B cell (primary cell): ENCODE measurements around the gene MPP4. TPM values are rescaled to one million over a fixed set of nuclear protein-coding genes. Genes with fewer than 3 reads are reported as not detected.

Experiments
- ATAC-seq: fragments of 200-7000 bp; cut with Tn5 transposase; one replicate; pipeline ENCODE4 v1.10.0; 2021; ENCODE audit warnings: low read depth, mild to moderate bottlenecking, moderate number of reproducible peaks, moderate library complexity
- CTCF ChIA-PET: fragments of 350-600 bp; sonication (Branson Sonifier 250); formaldehyde crosslinking; loops from one replicate; lab custom pipeline; 2021; ENCODE audit warnings: antibody characterized with exemption, inconsistent platforms; lab: Charles Lee
- POLR2A ChIA-PET: fragments of 350-600 bp; sonication (Branson Sonifier 250); formaldehyde crosslinking; loops from one replicate; lab custom pipeline; 2021; ENCODE audit warnings: antibody characterized with exemption; lab: Charles Lee
- DNase-seq: peaks from one replicate; pipeline ENCODE4 v3.0.0; 2013
- H2AFZ ChIP-seq: 2 replicates; pipeline ENCODE4 v1.6.1; 2012; ENCODE audit warnings: mild to moderate bottlenecking, low read depth, low read length; ENCODE audit not compliant: insufficient read depth, poor library complexity, severe bottlenecking
- H3K27ac ChIP-seq, 2 donors: 1 replicate in 1 of 2; 2 replicates in 1 of 2; pipeline ENCODE4 v1.5.1; 2012 to 2013; ENCODE audit warnings: low read length in 2 of 2, mild to moderate bottlenecking in 2 of 2, moderate library complexity in 1 of 2
- H3K27me3 ChIP-seq, 4 experiments: fragments of 200-600 bp in 1 of 4; sonication (generic) in 1 of 4; replicated peaks in 1 of 4; 1 replicate in 2 of 4; 2 replicates in 2 of 4; pipeline versions ENCODE4 v1.6.1 to v1.7.0; 2013 to 2016; ENCODE audit warnings: low read length in 3 of 4, mild to moderate bottlenecking in 2 of 4, mixed read lengths in 1 of 4, moderate library complexity in 1 of 4; ENCODE audit not compliant: insufficient read depth in 4 of 4, control insufficient read depth in 3 of 4; ENCODE audit errors: control extremely low read depth in 1 of 4
- H3K36me3 ChIP-seq, 2 experiments: replicated peaks in 1 of 2; 1 replicate in 1 of 2; 2 replicates in 1 of 2; pipeline versions ENCODE4 v1.6.1 to v1.7.1; 2013; ENCODE audit warnings: low read length in 1 of 2; ENCODE audit not compliant: insufficient read depth in 2 of 2, control insufficient read depth in 1 of 2; ENCODE audit errors: control extremely low read depth in 1 of 2, extremely low read depth in 1 of 2
- H3K4me1 ChIP-seq, 2 donors: fragments of 200-600 bp in 1 of 2; sonication (generic) in 1 of 2; 1 replicate in 1 of 2; 2 replicates in 1 of 2; pipeline versions ENCODE4 v1.5.1 to v1.6.1; 2013 to 2017; ENCODE audit warnings: low read length in 2 of 2; ENCODE audit not compliant: control insufficient read depth in 2 of 2, insufficient read depth in 2 of 2
- H3K4me2 ChIP-seq: replicated peaks from 2 replicates; pipeline ENCODE3; 2012; ENCODE audit warnings: mild to moderate bottlenecking, low read depth, low read length; ENCODE audit not compliant: poor library complexity, severe bottlenecking
- H3K4me3 ChIP-seq, 5 experiments: fragments of 200-600 bp in 1 of 5; sonication (generic) in 1 of 5; 1 replicate in 3 of 5; 2 replicates in 2 of 5; pipeline versions ENCODE4 v1.5.1 to v1.7.0; 2011 to 2016; ENCODE audit warnings: low read length in 4 of 5, mild to moderate bottlenecking in 4 of 5, low read depth in 2 of 5, control low read depth in 1 of 5, moderate library complexity in 1 of 5; ENCODE audit not compliant: insufficient read depth in 1 of 5; ENCODE audit errors: control extremely low read depth in 1 of 5, extremely low read depth in 1 of 5
- H3K79me2 ChIP-seq: fragments of 200-600 bp; sonication (generic); one replicate; pipeline ENCODE4 v1.6.0; 2016; ENCODE audit warnings: low read length; ENCODE audit not compliant: control insufficient read depth, insufficient read depth
- H3K9ac ChIP-seq: fragments of 200-600 bp; sonication (generic); 2 replicates; pipeline ENCODE4 v1.6.1; 2017; ENCODE audit warnings: mild to moderate bottlenecking, low read length, moderate library complexity
- H3K9me3 ChIP-seq, 3 donors: one replicate each; pipeline versions ENCODE4 v1.6.1 to v1.7.1; 2013; ENCODE audit warnings: low read length in 2 of 3; ENCODE audit not compliant: control insufficient read depth in 2 of 3, insufficient read depth in 1 of 3; ENCODE audit errors: control extremely low read depth in 1 of 3
- H4K20me1 ChIP-seq: 2 replicates; pipeline ENCODE4 v1.6.0; 2012; ENCODE audit warnings: mild to moderate bottlenecking, low read length; ENCODE audit not compliant: insufficient read depth, control insufficient read depth, poor library complexity, severe bottlenecking
- H3K27ac Mint-ChIP-seq: one replicate; pipeline ENCODE4 v1.8.0; 2021; ENCODE audit warnings: mixed read lengths
- H3K27me3 Mint-ChIP-seq: one replicate; pipeline ENCODE4 v1.8.0; 2021; ENCODE audit warnings: mixed read lengths
- H3K4me1 Mint-ChIP-seq: one replicate; pipeline ENCODE4 v1.8.0; 2021; ENCODE audit warnings: mixed read lengths
- H3K4me3 Mint-ChIP-seq: one replicate; pipeline ENCODE4 v1.8.0; 2021; ENCODE audit warnings: mixed read lengths
- H3K9me3 Mint-ChIP-seq: one replicate; pipeline ENCODE4 v1.8.0; 2022; ENCODE audit warnings: mixed read lengths; ENCODE audit not compliant: insufficient read depth
- CTCF ChIP-seq: fragments of 200-600 bp; IDR thresholded peaks from one replicate; pipeline ENCODE4 v1.8.0; 2022; ENCODE audit warnings: antibody characterized with exemption, mild to moderate bottlenecking
- EZH2 ChIP-seq: IDR thresholded peaks from 2 replicates; pipeline ENCODE4 v1.6.1; 2012; ENCODE audit warnings: borderline replicate concordance, low read depth, mild to moderate bottlenecking, moderate library complexity, low read length; ENCODE audit not compliant: insufficient read depth, poor library complexity, severe bottlenecking
- WGBS: methylation state at CpG from one replicate; pipeline ENCODE4 v1.1.5; 2013; ENCODE audit warnings: missing lambda C conversion rate; ENCODE audit not compliant: insufficient coverage; 5-methylcytosine and 5-hydroxymethylcytosine counted together
- intact Hi-C: fragments of 100-400 bp; cut with micrococcal nuclease; formaldehyde crosslinking; loops from one replicate; pipeline ENCODE4 v1.10.0; 2022
- polyA plus RNA-seq: library from polyadenylated mRNA; depleted of rRNA; stranded (reverse); fragments of >200 nt; gene quantifications from 2 replicates; pipeline ENCODE4 v1.2.3, GENCODE V29; 2012
- total RNA-seq, 2 donors: library from RNA; stranded (reverse); fragments of 120-200 nt in 1 of 2; gene quantifications; 1 replicate in 1 of 2; 2 replicates in 1 of 2; pipeline versions ENCODE4 v1.2.3 to v1.2.4, GENCODE V29; 2013 to 2022

MPP4 gene
- total and polyA plus RNA-seq, 2 donors (not counting 1 experiment from before 2014, with no cell fraction given) = not detected

- Histone ChIP-seq H3K9me3 (no peaks in the 10 kb centered on the region), H3K9ac (no peak overlapping the region), H3K36me3 (peaks cover 0 to 3% of the 10 kb centered on the region in 2 experiments), H3K79me2 (no peaks in the 10 kb centered on the region), H3K27ac (no peak overlapping the region), H4K20me1 (no peaks in the 10 kb centered on the region), H3K4me2 (no peak overlapping the region), H3K4me1 (no peaks in the 10 kb centered on the region), H3K4me3 (no peak overlapping the region), H2AFZ (no peak overlapping the region), H3K27me3 (no peaks in the 10 kb centered on the region)
- Mint-ChIP-seq H3K4me1 (no peaks in the 10 kb centered on the region), H3K27ac (no peak overlapping the region), H3K4me3 (no peak overlapping the region), H3K9me3 (no peaks in the 10 kb centered on the region), H3K27me3 (no peaks in the 10 kb centered on the region)
- WGBS = no CpG with 5 or more reads among the region's 1 CpG
- intact Hi-C loops = no loop called here
- CTCF ChIA-PET = no interaction called here
- POLR2A ChIA-PET = no interaction called here
- ATAC-seq (no peak), DNase-seq (no peak)
- no peak for TF ChIP-seq EZH2
- no peak for TF ChIP-seq CTCF
Observed at GRCh38 chr2:201701646-201702045, 3.2 kb upstream of the MPP4 start.

DNA sequence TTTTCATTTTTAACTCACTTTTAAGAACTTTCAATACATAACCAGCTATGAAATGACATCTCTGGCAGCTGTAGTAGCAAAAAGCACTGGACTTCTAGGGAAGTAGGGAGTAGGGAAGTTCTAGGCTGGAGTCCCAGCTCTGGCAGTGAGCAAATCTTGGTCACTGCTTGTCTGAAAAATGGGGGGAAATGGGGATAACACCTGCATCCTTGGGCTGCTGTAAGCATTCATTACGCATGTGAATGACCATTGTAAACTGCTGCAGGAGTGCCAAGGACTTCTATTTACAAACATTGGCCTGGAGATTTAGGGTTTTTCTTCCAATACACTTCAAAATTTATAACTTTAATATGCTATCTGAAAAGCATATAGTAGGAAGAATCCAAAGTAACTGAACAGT lies 972 bp upstream of the MPP4 start:
- H3K4me2 ChIP-seq = no peak overlapping the region

More for the DNA sequence above, 972 bp upstream of the MPP4 start:
- Mint-ChIP-seq H3K9me3 (no peaks in the 10 kb centered on the region), H3K27me3 (no peaks in the 10 kb centered on the region), H3K4me1 (no peaks in the 10 kb centered on the region), H3K27ac (no peak overlapping the region), H3K4me3 (no peak overlapping the region)
- peaks cover 0 to 1% of the 10 kb centered on the region in 2 experiments for H3K36me3 ChIP-seq
- no peak overlapping the region for H3K4me3 ChIP-seq
- ChIA-PET CTCF (no interaction called here), POLR2A (no interaction called here)
- no peaks in the 10 kb centered on the region for H3K79me2 ChIP-seq
- no peaks in the 10 kb centered on the region for H3K9me3 ChIP-seq
- H3K9ac ChIP-seq = no peak overlapping the region
- TF ChIP-seq EZH2 = no peak
- no peak for TF ChIP-seq CTCF
- intact Hi-C loops = no loop called here
- no peak for DNase-seq
- no peaks in the 10 kb centered on the region for H4K20me1 ChIP-seq
- no CpG with 5 or more reads among the region's 1 CpG for WGBS
- ATAC-seq = no peak
- no peak overlapping the region for H3K27ac ChIP-seq
- H2AFZ ChIP-seq = no peak overlapping the region
- H3K27me3 ChIP-seq = no peaks in the 10 kb centered on the region
- no peaks in the 10 kb centered on the region for H3K4me1 ChIP-seq
